ENCODE measurements around the gene PTRH2.
"Not testable (repeated sequence)": the region's sequence is repeated elsewhere in the genome, so short reads cannot be mapped to it uniquely, and the experiment has no call there.

PTRH2 gene

GRCh38 chr17:59668816-59669215 lies 38.4 kb downstream of the PTRH2 start:
- DNase-seq = no peak

- no peak for DNase-seq
Measured at GRCh38 chr17:59666235-59666634, 41.0 kb downstream of the PTRH2 start.

GRCh38 chr17:59656624-59657023 lies 50.6 kb downstream of the PTRH2 start:
- DNase-seq = not testable (repeated sequence)

- no peak for DNase-seq
Measured at GRCh38 chr17:59652119-59652518, 55.1 kb downstream of the PTRH2 start.

GRCh38 chr17:59651346-59651745 lies 55.9 kb downstream of the PTRH2 start:
- no peak for DNase-seq

- no peak for DNase-seq
Measured at GRCh38 chr17:59650642-59651041, 56.6 kb downstream of the PTRH2 start.

GRCh38 chr17:59649886-59650285 lies 57.3 kb downstream of the PTRH2 start:
- DNase-seq = no peak

All from effector CD8-positive, alpha-beta T cell (primary cell).